Right atrium auricular region (tissue), 2 donors: ENCODE measurements around the gene TMEM51. TPM values are rescaled to one million over a fixed set of nuclear protein-coding genes. Genes with fewer than 3 reads are reported as not detected.

ENCODE experiments used
- DNase-seq: peaks from one replicate; pipeline ENCODE4 v3.0.0-alpha.2; 2019; ENCODE audit warnings: low spot score
- H3K27ac ChIP-seq, 2 donors: fragments of 200-600 bp; sonication (generic); 1 replicate in 1 of 2; 2 replicates in 1 of 2; pipeline ENCODE4 v1.5.1; 2016 to 2019
- H3K27me3 ChIP-seq, 2 donors: fragments of 200-600 bp; sonication (generic); one replicate each; pipeline versions ENCODE4 v1.5.1 to v1.6.0; 2017 to 2019
- H3K36me3 ChIP-seq: fragments of 200-600 bp; sonication (generic); one replicate; pipeline ENCODE4 v1.5.1; 2016
- H3K4me1 ChIP-seq, 2 donors: fragments of 200-600 bp; sonication (generic); one replicate each; pipeline versions ENCODE4 v1.5.1 to v1.6.0; 2017 to 2019
- H3K4me3 ChIP-seq, 2 donors: fragments of 200-600 bp; sonication (generic); 1 replicate in 1 of 2; 2 replicates in 1 of 2; pipeline ENCODE4 v1.5.1; 2017 to 2019; ENCODE audit warnings: mild to moderate bottlenecking in 1 of 2, moderate library complexity in 1 of 2
- H3K9me3 ChIP-seq, 2 donors: fragments of 200-600 bp; sonication (generic); one replicate each; pipeline ENCODE4 v1.5.1; 2019
- total RNA-seq, 2 donors: library from RNA; depleted of rRNA; stranded (reverse); fragments of >200 nt; gene quantifications; one replicate each; pipeline ENCODE4 v1.1.0, GENCODE V29; 2016
- TF ChIP-seq, protein P1 (sequence below), 2 donors: fragments of 200-600 bp; sonication (generic); IDR thresholded peaks; one replicate each; pipeline ENCODE4 v1.5.1; 2019; ENCODE audit warnings: antibody characterized with exemption in 2 of 2

TMEM51 gene
- total RNA-seq, 2 donors from 2014 or later = 3.2 to 6.6 TPM

DNA sequence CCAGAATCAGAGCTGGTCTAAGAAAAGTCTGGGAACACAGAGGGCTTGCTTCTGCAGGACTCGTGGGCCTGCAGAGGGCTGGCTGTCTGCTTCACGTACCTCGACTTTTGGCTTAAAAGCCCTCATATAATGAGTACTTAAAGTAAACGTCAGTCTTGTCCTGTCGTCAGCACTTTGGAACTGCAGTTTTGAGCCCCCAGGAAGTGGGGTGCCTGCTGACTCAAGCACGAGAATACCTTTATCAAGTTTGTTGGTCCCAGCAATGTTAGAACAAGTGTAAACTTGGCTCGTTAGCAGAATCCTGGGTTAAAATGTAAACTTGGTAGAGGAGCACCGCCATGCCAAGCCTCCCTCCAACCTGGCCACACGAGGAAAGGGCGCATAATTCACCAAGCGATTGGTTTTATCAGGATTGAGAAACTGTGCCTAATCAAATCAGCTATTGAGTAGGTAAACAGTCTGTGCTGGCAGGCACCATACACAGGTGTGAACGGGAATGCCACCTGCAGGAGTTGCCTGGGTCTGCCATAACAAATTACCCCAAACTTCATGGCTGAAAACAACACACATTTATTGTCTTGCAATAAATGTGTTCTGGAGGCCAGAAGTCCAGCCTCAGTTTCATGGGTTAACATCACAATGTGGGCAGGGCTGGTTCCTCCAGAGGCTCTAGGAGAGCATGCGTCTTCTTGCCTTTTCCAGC lies 48.5 kb downstream of the TMEM51 start:
- H3K9me3 ChIP-seq = no peaks in the 10 kb centered on the region
- H3K27me3 ChIP-seq = no peaks in the 10 kb centered on the region
- H3K36me3 ChIP-seq = no peaks in the 10 kb centered on the region
- TF ChIP-seq, protein P1, sequence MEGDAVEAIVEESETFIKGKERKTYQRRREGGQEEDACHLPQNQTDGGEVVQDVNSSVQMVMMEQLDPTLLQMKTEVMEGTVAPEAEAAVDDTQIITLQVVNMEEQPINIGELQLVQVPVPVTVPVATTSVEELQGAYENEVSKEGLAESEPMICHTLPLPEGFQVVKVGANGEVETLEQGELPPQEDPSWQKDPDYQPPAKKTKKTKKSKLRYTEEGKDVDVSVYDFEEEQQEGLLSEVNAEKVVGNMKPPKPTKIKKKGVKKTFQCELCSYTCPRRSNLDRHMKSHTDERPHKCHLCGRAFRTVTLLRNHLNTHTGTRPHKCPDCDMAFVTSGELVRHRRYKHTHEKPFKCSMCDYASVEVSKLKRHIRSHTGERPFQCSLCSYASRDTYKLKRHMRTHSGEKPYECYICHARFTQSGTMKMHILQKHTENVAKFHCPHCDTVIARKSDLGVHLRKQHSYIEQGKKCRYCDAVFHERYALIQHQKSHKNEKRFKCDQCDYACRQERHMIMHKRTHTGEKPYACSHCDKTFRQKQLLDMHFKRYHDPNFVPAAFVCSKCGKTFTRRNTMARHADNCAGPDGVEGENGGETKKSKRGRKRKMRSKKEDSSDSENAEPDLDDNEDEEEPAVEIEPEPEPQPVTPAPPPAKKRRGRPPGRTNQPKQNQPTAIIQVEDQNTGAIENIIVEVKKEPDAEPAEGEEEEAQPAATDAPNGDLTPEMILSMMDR (IDR thresholded peaks at IDR 0.05) = no peak
- no peaks in the 10 kb centered on the region for H3K4me1 ChIP-seq
- H3K4me3 ChIP-seq = no peak overlapping the region
- no peak overlapping the region for H3K27ac ChIP-seq
- no peak for DNase-seq

DNA sequence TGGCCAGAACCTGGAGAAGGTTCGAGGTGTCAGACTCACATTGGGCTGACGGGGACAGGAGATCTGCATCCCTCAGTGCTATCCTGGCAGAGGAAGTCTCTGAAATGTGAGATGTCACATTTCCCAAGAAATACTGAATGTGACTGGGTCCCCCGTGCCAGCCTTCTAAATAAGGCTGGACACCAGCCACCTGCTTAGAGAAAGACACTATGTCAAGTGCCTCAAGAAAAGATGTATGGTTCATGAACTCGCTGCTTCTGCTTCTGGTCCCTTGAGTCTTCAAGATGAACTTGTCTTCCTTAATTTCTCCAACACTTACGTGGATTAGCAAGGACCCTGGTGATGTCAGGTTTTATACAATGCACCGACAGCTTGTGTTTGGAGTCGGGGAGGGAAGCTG lies 51.4 kb downstream of the TMEM51 start:
- Histone ChIP-seq H3K36me3 (no peaks in the 10 kb centered on the region), H3K4me1 (peaks cover 0 to 5% of the 10 kb centered on the region in 2 donors), H3K27ac (no peak overlapping the region), H3K9me3 (no peaks in the 10 kb centered on the region), H3K4me3 (no peak overlapping the region), H3K27me3 (no peaks in the 10 kb centered on the region)
- no peak for DNase-seq
- TF ChIP-seq, protein P1 (IDR thresholded peaks at IDR 0.05) = no peak

DNA sequence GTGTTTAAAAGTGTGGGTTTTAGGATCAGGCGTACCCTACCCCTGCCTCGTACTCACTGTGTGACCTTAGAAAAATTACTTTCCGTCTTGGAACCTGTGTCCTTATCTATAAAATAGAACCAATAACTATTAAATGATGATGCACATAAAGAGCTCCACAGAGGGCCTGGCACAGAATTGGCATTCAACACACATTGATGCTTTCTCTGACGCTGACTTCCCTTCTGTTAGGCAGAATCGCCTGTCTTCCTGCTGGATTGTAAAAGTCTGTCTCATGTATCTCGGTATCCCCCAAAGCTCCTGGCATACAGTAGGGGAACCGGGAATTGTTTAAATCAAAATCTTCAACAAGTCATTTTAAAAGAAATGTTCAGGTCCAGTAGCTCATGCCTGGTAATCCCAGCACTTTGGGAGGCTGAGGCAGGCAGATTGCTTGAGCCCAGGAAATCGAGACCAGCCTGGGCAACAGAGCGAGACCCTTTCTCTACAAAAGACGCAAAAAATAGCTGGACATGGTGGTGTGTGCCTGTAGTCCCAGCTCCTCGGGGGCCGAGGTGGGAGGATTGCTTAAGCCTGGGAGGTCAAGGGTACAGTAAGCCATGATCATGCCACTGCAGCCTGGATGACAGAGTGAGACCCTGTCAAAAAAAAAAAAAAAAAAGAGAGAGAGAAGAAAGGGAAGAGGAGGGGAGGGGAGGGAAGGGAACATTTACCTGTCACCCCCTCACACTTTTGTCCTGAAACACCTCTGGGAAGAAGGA lies 52.2 kb downstream of the TMEM51 start:
- Histone ChIP-seq H3K27ac (no peak overlapping the region), H3K4me1 (peaks cover 0 to 12% of the 10 kb centered on the region in 2 donors), H3K36me3 (no peaks in the 10 kb centered on the region), H3K9me3 (no peaks in the 10 kb centered on the region), H3K27me3 (no peaks in the 10 kb centered on the region), H3K4me3 (no peak overlapping the region)
- TF ChIP-seq, protein P1 (IDR thresholded peaks at IDR 0.05) = no peak
- no peak for DNase-seq

GRCh38 chr1:15206418-15207030 lies 53.0 kb downstream of the TMEM51 start:
- TF ChIP-seq, protein P1 (IDR thresholded peaks at IDR 0.05) = no peak
- H3K9me3 ChIP-seq = no peaks in the 10 kb centered on the region
- no peak for DNase-seq
- no peak overlapping the region for H3K27ac ChIP-seq
- no peaks in the 10 kb centered on the region for H3K27me3 ChIP-seq
- H3K36me3 ChIP-seq = no peaks in the 10 kb centered on the region
- peaks cover 0 to 12% of the 10 kb centered on the region in 2 donors for H3K4me1 ChIP-seq
- H3K4me3 ChIP-seq = no peak overlapping the region

- no peak overlapping the region for H3K4me3 ChIP-seq
- no peak overlapping the region for H3K27ac ChIP-seq
- no peaks in the 10 kb centered on the region for H3K27me3 ChIP-seq
- H3K36me3 ChIP-seq = no peaks in the 10 kb centered on the region
- TF ChIP-seq, protein P1 (IDR thresholded peaks at IDR 0.05) = no peak
- peaks cover 0 to 12% of the 10 kb centered on the region in 2 donors for H3K4me1 ChIP-seq
- H3K9me3 ChIP-seq = no peaks in the 10 kb centered on the region
- DNase-seq = no peak
Observed at GRCh38 chr1:15207031-15207828, 53.7 kb downstream of the TMEM51 start.
